ENCODE data around the gene CFAP157.

Gene CFAP157

GRCh38 chr9:127733614-127734013 lies 26.8 kb downstream of the CFAP157 start:
- H3K79me2 ChIP-seq (ENCODE audit: insufficient read depth, low read depth) = no peaks in the 10 kb centered on the region
- no peaks in the 10 kb centered on the region for H3K27me3 ChIP-seq (ENCODE audit: insufficient read depth, low read depth)
- H2AFZ ChIP-seq (ENCODE audit: low read depth) = no peak overlapping the region
- no peak overlapping the region for H3K4me3 ChIP-seq (IDR thresholded peaks at IDR 0.05; ENCODE audit: insufficient read depth, low read depth, low read length)
- peaks cover 19% of the 10 kb centered on the region for H3K4me1 ChIP-seq (ENCODE audit: low read depth, poor library complexity, severe bottlenecking)
- no peaks in the 10 kb centered on the region for H4K20me1 ChIP-seq (ENCODE audit: insufficient read depth)
- no peak overlapping the region for H3K4me2 ChIP-seq
- H3K27ac ChIP-seq = no peak overlapping the region
- no peak for TF ChIP-seq CTCF (conservative IDR thresholded peaks at IDR 0.05; ENCODE audit: low read depth, low read length)
- H3K36me3 ChIP-seq (ENCODE audit: insufficient read depth) = no peaks in the 10 kb centered on the region
- H3K9ac ChIP-seq = no peak overlapping the region

- peak overlapping the region; percentile 82 for H3K27ac ChIP-seq
Observed at GRCh38 chr9:127734247-127734746, 27.5 kb downstream of the CFAP157 start.

GRCh38 chr9:127734747-127735529 lies 28.1 kb downstream of the CFAP157 start, which contains the start of gene TOR2A:
Gene TOR2A, minus strand, starts transcription at chr9:127735294. Its CDS starts 24 bp downstream, at chr9:127735270.
- Histone ChIP-seq H3K4me3 (IDR thresholded peaks at IDR 0.05; ENCODE audit: insufficient read depth, low read depth, low read length) (no peak within 1 kb of the TSS), H3K4me1 (ENCODE audit: low read depth, poor library complexity, severe bottlenecking) (peaks cover 19% of the 10 kb centered on the region), H3K27me3 (ENCODE audit: insufficient read depth, low read depth) (no peaks in the 10 kb centered on the region), H3K27ac (peak within 1 kb of the TSS; percentile 82), H2AFZ (ENCODE audit: low read depth) (peak within 1 kb of the TSS; percentile 87), H3K79me2 (ENCODE audit: insufficient read depth, low read depth) (no peaks in the 10 kb centered on the region), H3K36me3 (ENCODE audit: insufficient read depth) (no peaks in the 10 kb centered on the region), H4K20me1 (ENCODE audit: insufficient read depth) (no peaks in the 10 kb centered on the region), H3K4me2 (peak within 1 kb of the TSS; percentile 93), H3K9ac (peak within 1 kb of the TSS; percentile 80)
- peak; percentile 18 for TF ChIP-seq CTCF (conservative IDR thresholded peaks at IDR 0.05; ENCODE audit: low read depth, low read length)

More at GRCh38 chr9:127734247-127734746, 27.5 kb downstream of the CFAP157 start:
- Histone ChIP-seq H4K20me1 (ENCODE audit: insufficient read depth) (no peaks in the 10 kb centered on the region), H3K4me3 (IDR thresholded peaks at IDR 0.05; ENCODE audit: insufficient read depth, low read depth, low read length) (no peak overlapping the region), H3K9ac (peak overlapping the region; percentile 80), H3K4me1 (ENCODE audit: low read depth, poor library complexity, severe bottlenecking) (peaks cover 19% of the 10 kb centered on the region), H3K36me3 (ENCODE audit: insufficient read depth) (no peaks in the 10 kb centered on the region), H2AFZ (ENCODE audit: low read depth) (peak overlapping the region; percentile 87), H3K4me2 (peak overlapping the region; percentile 93), H3K79me2 (ENCODE audit: insufficient read depth, low read depth) (no peaks in the 10 kb centered on the region), H3K27me3 (ENCODE audit: insufficient read depth, low read depth) (no peaks in the 10 kb centered on the region)
- TF ChIP-seq CTCF (conservative IDR thresholded peaks at IDR 0.05; ENCODE audit: low read depth, low read length) = peak; percentile 95; the same call in 1 of the 2 replicates

- TF ChIP-seq CTCF (conservative IDR thresholded peaks at IDR 0.05; ENCODE audit: low read depth, low read length) = peak; percentile 64; the same call in 1 of the 2 replicates
- no peaks in the 10 kb centered on the region for H3K27me3 ChIP-seq (ENCODE audit: insufficient read depth, low read depth)
- peak overlapping the region; percentile 26 for H3K9ac ChIP-seq
- no peaks in the 10 kb centered on the region for H4K20me1 ChIP-seq (ENCODE audit: insufficient read depth)
- H3K4me2 ChIP-seq = peak overlapping the region; percentile 67
- no peak overlapping the region for H3K4me3 ChIP-seq (IDR thresholded peaks at IDR 0.05; ENCODE audit: insufficient read depth, low read depth, low read length)
- no peaks in the 10 kb centered on the region for H3K36me3 ChIP-seq (ENCODE audit: insufficient read depth)
- peak overlapping the region; percentile 66 for H3K27ac ChIP-seq
- H3K4me1 ChIP-seq (ENCODE audit: low read depth, poor library complexity, severe bottlenecking) = peaks cover 19% of the 10 kb centered on the region
- no peak overlapping the region for H2AFZ ChIP-seq (ENCODE audit: low read depth)
- no peaks in the 10 kb centered on the region for H3K79me2 ChIP-seq (ENCODE audit: insufficient read depth, low read depth)
Observed at GRCh38 chr9:127735530-127736185, 28.9 kb downstream of the CFAP157 start.

Measured in KMS-11 (cell line).